Right cardiac atrium (tissue), 5 donors: ENCODE measurements around the gene SH3GLB2. TPM values are rescaled to one million over a fixed set of nuclear protein-coding genes. Genes with fewer than 3 reads are reported as not detected.
"Not testable (repeated sequence)": the region's sequence is repeated elsewhere in the genome, so short reads cannot be mapped to it uniquely, and the experiment has no call there.

ENCODE experiments used
- ATAC-seq, 2 donors: fragments of 200-7000 bp; cut with Tn5 transposase; one replicate each; pipeline versions ENCODE4 v1.8.0 to v1.9.1; 2020; ENCODE audit warnings: moderate library complexity in 2 of 2, mild to moderate bottlenecking in 1 of 2
- DNase-seq, 3 donors: peaks; one replicate each; pipeline ENCODE4 v3.0.0-alpha.2; 2020
- H3K27ac ChIP-seq: one replicate; pipeline ENCODE4 v1.5.1; 2013; ENCODE audit warnings: mild to moderate bottlenecking, low read length, control low read depth, moderate library complexity
- H3K27me3 ChIP-seq: one replicate; pipeline ENCODE4 v1.6.1; 2013; ENCODE audit not compliant: control insufficient read depth, insufficient read depth
- H3K4me1 ChIP-seq: one replicate; pipeline ENCODE4 v1.6.1; 2013; ENCODE audit warnings: low read length; ENCODE audit not compliant: control insufficient read depth, insufficient read depth
- H3K4me3 ChIP-seq: one replicate; pipeline ENCODE4 v1.5.1; 2013; ENCODE audit warnings: low read length, control low read depth
- H3K9me3 ChIP-seq: one replicate; pipeline ENCODE4 v1.6.1; 2013; ENCODE audit warnings: low read length; ENCODE audit not compliant: control insufficient read depth
- WGBS: extraction: QIAGEN DNeasy Blood & Tissue Kit; methylation state at CpG from one replicate; pipeline ENCODE4 v1.1.7; 2013; 5-methylcytosine and 5-hydroxymethylcytosine counted together
- intact Hi-C, 4 donors: fragments of 100-400 bp; cut with DNase I; formaldehyde crosslinking; loops; one replicate each; pipeline versions ENCODE4 v1.11.0 to v1.14.0; 2022 to 2023
- polyA plus RNA-seq: library from polyadenylated mRNA; stranded (reverse); fragments of 200-250 nt; gene quantifications from one replicate; pipeline ENCODE4 v1.2.3, GENCODE V29; 2013
- total RNA-seq, 4 donors: library from RNA; stranded (reverse); fragmentation: NEBNext Ultra II Directional; extraction: Animal tissue kit (Norgen Biotek cat#: 25700); gene quantifications; one replicate each; pipeline ENCODE4 v1.2.1, GENCODE V29; 2021
- donor health status: healthy with polysubstance abuse.
- donor health status: DM: no; HTN: yes; CAD: no.
- donor health status: DM: no; HTN: no; CAD: no.
- donor health status: DM: no; HTN: yes; CAD: no; lungs with severe emphysema.
- donor health status: DM: yes; HTN: yes; CAD: no.

Gene SH3GLB2
- total and polyA plus RNA-seq, 5 donors: 36.1 to 47.4 (median 42.6) TPM

GRCh38 chr9:128992995-128993394, 35.1 kb downstream of the SH3GLB2 start:
- 72% methylated on average over 7 of the region's 7 CpGs for WGBS
- ATAC-seq: peak in 1 of 2 donors; percentile 51

GRCh38 chr9:128987805-128988204, 40.3 kb downstream of the SH3GLB2 start:
- WGBS: 79% methylated on average over 5 of the region's 5 CpGs
- ATAC-seq: no peak
- H3K4me3 ChIP-seq: no peak overlapping the region

More at GRCh38 chr9:128992995-128993394, 35.1 kb downstream of the SH3GLB2 start:
- no peak overlapping the region for H3K4me3 ChIP-seq
- no peak for DNase-seq
- intact Hi-C loops: no loop called here
- H3K27me3 ChIP-seq: no peaks in the 10 kb centered on the region
- H3K9me3 ChIP-seq: no peaks in the 10 kb centered on the region
- H3K27ac ChIP-seq: no peak overlapping the region
- H3K4me1 ChIP-seq: no peaks in the 10 kb centered on the region

DNA sequence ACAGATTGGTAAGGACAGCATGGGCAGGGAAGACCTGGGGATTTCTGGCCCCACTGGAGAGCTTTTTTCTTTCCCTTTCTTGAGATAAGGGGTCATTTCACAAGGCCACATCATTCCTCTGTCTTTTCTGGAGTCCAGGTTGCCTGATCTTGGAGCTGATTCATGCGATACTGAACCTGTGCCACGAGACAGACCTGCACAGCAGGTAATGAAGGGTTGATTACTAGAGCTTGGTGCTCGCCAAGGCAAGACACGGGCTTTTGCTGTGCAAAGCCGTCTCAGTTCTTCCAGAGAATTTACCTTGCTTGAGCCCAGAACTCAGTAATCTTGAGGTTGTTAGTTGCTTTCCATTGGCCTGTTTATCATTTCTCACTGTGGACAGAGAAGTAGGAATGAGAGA, 41.5 kb downstream of the SH3GLB2 start:
- 93% methylated on average over 5 of the region's 5 CpGs for WGBS
- Histone ChIP-seq H3K9me3 (no peaks in the 10 kb centered on the region), H3K27me3 (no peaks in the 10 kb centered on the region), H3K4me3 (no peak overlapping the region), H3K4me1 (no peaks in the 10 kb centered on the region), H3K27ac (no peak overlapping the region)
- ATAC-seq (no peak), DNase-seq (no peak)
- intact Hi-C loops: no loop called here

More at GRCh38 chr9:128987805-128988204, 40.3 kb downstream of the SH3GLB2 start:
- H3K9me3 ChIP-seq: no peaks in the 10 kb centered on the region
- H3K27me3 ChIP-seq: no peaks in the 10 kb centered on the region
- intact Hi-C loops: no loop called here
- no peak overlapping the region for H3K27ac ChIP-seq
- DNase-seq: no peak
- no peaks in the 10 kb centered on the region for H3K4me1 ChIP-seq

DNA sequence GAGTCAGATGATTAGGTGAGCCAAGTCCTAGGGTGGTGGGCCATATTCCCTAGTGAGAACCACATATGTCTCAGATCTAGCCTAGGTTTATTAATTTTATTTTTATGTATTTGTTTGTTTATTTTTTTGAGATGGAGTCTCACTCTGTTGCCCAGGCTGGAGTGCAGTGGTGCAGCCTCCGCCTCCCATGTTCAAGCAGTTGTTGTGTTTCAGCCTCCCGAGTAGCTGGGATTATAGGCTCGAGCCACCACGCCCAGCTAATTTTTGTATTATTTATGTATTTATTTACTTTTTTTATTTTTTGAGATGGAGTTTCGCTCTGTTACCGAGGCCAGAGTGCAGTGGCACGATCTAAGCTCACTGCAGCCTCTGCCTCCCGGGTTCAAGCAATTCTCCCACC, 44.6 kb downstream of the SH3GLB2 start:
- no peak overlapping the region for H3K4me3 ChIP-seq
- no peak for DNase-seq
- ATAC-seq: no peak
- WGBS: 99% methylated on average over 8 of the region's 8 CpGs
- intact Hi-C loops: no loop called here
- no peaks in the 10 kb centered on the region for H3K9me3 ChIP-seq
- no peaks in the 10 kb centered on the region for H3K27me3 ChIP-seq
- no peaks in the 10 kb centered on the region for H3K4me1 ChIP-seq
- no peak overlapping the region for H3K27ac ChIP-seq

GRCh38 chr9:128979111-128979510, 49.0 kb downstream of the SH3GLB2 start:
- Histone ChIP-seq H3K27me3 (no peaks in the 10 kb centered on the region), H3K27ac (no peak overlapping the region), H3K4me3 (no peak overlapping the region), H3K9me3 (no peaks in the 10 kb centered on the region), H3K4me1 (no peaks in the 10 kb centered on the region)
- ATAC-seq (no peak), DNase-seq (no peak)
- intact Hi-C loops: no loop called here
- WGBS: 81% methylated on average over 3 of the region's 3 CpGs

- intact Hi-C loops: no loop called here
- DNase-seq (no peak), ATAC-seq (no peak)
- Histone ChIP-seq H3K4me1 (no peaks in the 10 kb centered on the region), H3K27ac (no peak overlapping the region), H3K4me3 (no peak overlapping the region), H3K9me3 (no peaks in the 10 kb centered on the region), H3K27me3 (no peaks in the 10 kb centered on the region)
- WGBS: 78% methylated on average over 4 of the region's 4 CpGs
These were observed 55.2 kb downstream of the SH3GLB2 start for GRCh38 chr9:128972956-128973355.

DNA sequence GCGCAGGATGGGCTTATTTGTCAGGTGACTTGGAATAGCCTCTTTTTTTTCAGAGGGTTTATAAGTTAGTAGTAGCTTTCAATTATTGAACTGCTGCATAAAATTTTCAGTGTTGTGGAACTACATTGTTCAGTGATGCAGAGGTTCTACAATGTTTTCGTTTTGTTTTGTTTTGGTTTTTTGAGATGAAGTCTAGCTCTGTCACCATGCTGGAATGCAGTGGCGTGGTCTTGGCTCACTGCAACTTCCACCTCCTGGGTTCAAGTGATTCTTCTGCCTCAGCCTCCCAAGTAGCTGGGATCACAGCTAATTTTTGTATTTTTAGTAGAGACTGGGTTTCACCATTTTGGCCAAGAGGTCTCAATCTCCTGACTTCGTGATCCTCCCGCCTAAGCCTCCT, 58.6 kb downstream of the SH3GLB2 start:
- no peak for ATAC-seq
- H3K27ac ChIP-seq: no peak overlapping the region
- H3K9me3 ChIP-seq: no peaks in the 10 kb centered on the region
- H3K4me1 ChIP-seq: no peaks in the 10 kb centered on the region
- intact Hi-C loops: no loop called here
- DNase-seq: no peak
- WGBS: 93% methylated on average over 5 of the region's 5 CpGs
- no peaks in the 10 kb centered on the region for H3K27me3 ChIP-seq
- no peak overlapping the region for H3K4me3 ChIP-seq

DNA sequence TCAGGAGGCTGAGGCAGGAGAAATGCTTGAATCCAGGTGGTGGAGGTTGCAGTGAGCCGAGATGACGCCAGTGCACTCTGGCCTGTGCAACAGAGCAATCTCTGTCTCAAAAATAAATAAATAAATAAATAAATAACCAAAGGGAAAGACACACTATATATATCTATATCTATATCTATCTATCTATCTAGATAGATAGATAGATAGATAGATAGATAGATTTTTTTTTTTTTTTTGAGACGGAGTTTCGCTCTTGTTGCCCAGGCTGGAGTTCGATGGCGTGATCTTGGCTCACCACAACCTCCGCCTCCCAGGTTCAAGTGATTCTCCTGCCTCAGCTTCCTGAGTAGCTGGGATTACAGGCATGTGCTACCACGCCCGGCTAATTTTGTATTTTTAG, 66.7 kb downstream of the SH3GLB2 start:
- H3K27ac ChIP-seq, DNase-seq, H3K4me1 ChIP-seq, H3K9me3 ChIP-seq, H3K4me3 ChIP-seq, intact Hi-C loops, H3K27me3 ChIP-seq, ATAC-seq: not testable (repeated sequence)
- 98% methylated on average over 9 of the region's 9 CpGs for WGBS

Other genes with a start within 250 kb of the SH3GLB2 start
- gene TBC1D13, start 241.1 kb downstream of the SH3GLB2 start, total RNA-seq: 10 to 100 TPM; 15.8 to 20.8 (median 19.3) TPM
- gene TBC1D13, start 241.1 kb downstream of the SH3GLB2 start, polyA plus RNA-seq: 12.5 TPM
- 10 to 100 TPM; 42.9 to 70.5 (median 56.6) TPM for gene ENDOG, start 209.8 kb downstream of the SH3GLB2 start, total RNA-seq
- gene ENDOG, start 209.8 kb downstream of the SH3GLB2 start, polyA plus RNA-seq: 64.5 TPM
- 10 to 100 TPM; 13.4 to 22.1 (median 17.2) TPM for gene SPOUT1, start 198.5 kb downstream of the SH3GLB2 start, total RNA-seq
- gene SPOUT1, start 198.5 kb downstream of the SH3GLB2 start, polyA plus RNA-seq: 11.9 TPM
- 10 to 100 TPM; 10.1 to 18.0 (median 14.0) TPM for gene KYAT1, start 146.4 kb downstream of the SH3GLB2 start, total RNA-seq
- gene KYAT1, start 146.4 kb downstream of the SH3GLB2 start, polyA plus RNA-seq: 14.7 TPM
- gene LRRC8A, start 146.2 kb downstream of the SH3GLB2 start, total RNA-seq: 10 to 100 TPM; 22.5 to 49.8 (median 26.3) TPM
- 28.3 TPM for gene LRRC8A, start 146.2 kb downstream of the SH3GLB2 start, polyA plus RNA-seq
- gene PHYHD1, start 107.3 kb downstream of the SH3GLB2 start, total RNA-seq: 10 to 100 TPM; 30.4 to 64.4 (median 38.0) TPM
- gene PHYHD1, start 107.3 kb downstream of the SH3GLB2 start, polyA plus RNA-seq: 57.8 TPM
- gene DOLK, start 80.7 kb downstream of the SH3GLB2 start, total RNA-seq: 10 to 100 TPM; 10.0 to 11.8 (median 11.2) TPM
- 9.6 TPM for gene DOLK, start 80.7 kb downstream of the SH3GLB2 start, polyA plus RNA-seq
- 10 to 100 TPM; 16.1 to 24.6 (median 17.8) TPM for gene NUP188, start 80.6 kb downstream of the SH3GLB2 start, total RNA-seq
- 9.8 TPM for gene NUP188, start 80.6 kb downstream of the SH3GLB2 start, polyA plus RNA-seq
- 10 to 100 TPM; 30.3 to 40.7 (median 36.2) TPM for gene MIGA2, start 8.3 kb upstream of the SH3GLB2 start, total RNA-seq
- gene MIGA2, start 8.3 kb upstream of the SH3GLB2 start, polyA plus RNA-seq: 35.8 TPM
- 1 to 10 TPM; 6.3 to 7.3 (median 6.8) TPM for gene DOLPP1, start 52.8 kb upstream of the SH3GLB2 start, total RNA-seq
- 3.3 TPM for gene DOLPP1, start 52.8 kb upstream of the SH3GLB2 start, polyA plus RNA-seq
- 10 to 100 TPM; 47.0 to 69.9 (median 56.8) TPM for gene CRAT, start 82.5 kb upstream of the SH3GLB2 start, total RNA-seq
- 63.3 TPM for gene CRAT, start 82.5 kb upstream of the SH3GLB2 start, polyA plus RNA-seq
- 100 to 1,000 TPM; 115 to 170 (median 144) TPM for gene PTPA, start 83.1 kb upstream of the SH3GLB2 start, total RNA-seq
- gene PTPA, start 83.1 kb upstream of the SH3GLB2 start, polyA plus RNA-seq: 147 TPM
- 1 to 10 TPM; 6.7 to 9.4 (median 8.7) TPM for gene IER5L, start 149.9 kb upstream of the SH3GLB2 start, total RNA-seq
- gene IER5L, start 149.9 kb upstream of the SH3GLB2 start, polyA plus RNA-seq: 10.4 TPM